Measurements from ENCODE around the gene PLEKHS1. TPM values are rescaled to one million over a fixed set of nuclear protein-coding genes. Genes with fewer than 3 reads are reported as not detected.

The PLEKHS1 gene
- total and polyA plus RNA-seq, 8 donors, result 6.0 to 44.6 (median 16.1) TPM

DNA sequence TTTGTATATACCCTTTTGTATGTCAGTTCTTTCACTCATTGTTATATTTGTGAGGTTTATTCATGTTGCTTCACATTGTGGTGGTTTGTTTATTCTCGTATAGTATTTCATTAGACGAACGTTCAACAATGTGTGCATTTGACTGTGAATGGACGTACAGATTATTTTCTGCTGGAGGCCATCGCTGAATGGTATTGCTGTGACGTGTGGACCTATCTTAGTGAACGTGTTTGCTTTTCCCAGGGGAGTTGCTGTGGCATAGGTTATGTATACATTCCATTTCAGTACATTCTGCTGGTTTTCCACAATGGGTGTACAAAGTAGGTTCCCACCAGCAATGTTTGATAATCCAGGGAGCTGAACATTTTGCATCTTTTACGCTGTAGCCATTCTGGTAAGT lies 31.1 kb upstream of the PLEKHS1 start:
- Histone ChIP-seq H3K4me1 (no peaks in the 10 kb centered on the region), H3K4me3 (no peak overlapping the region), H3K27me3 (no peaks in the 10 kb centered on the region), H3K9me3 (no peaks in the 10 kb centered on the region), H3K27ac (no peak overlapping the region), H3K36me3 (peaks cover 0 to 37% (median 3%) of the 10 kb centered on the region in 3 donors)
- WGBS, 2 donors, result 87 to 89% methylated on average over 8 of the region's 8 CpGs
- FAIRE-seq (no peak), DNase-seq (no peak), ATAC-seq (no peak)
- intact Hi-C loops (cut with DNase I), result no loop called here
- TF ChIP-seq, protein P1, sequence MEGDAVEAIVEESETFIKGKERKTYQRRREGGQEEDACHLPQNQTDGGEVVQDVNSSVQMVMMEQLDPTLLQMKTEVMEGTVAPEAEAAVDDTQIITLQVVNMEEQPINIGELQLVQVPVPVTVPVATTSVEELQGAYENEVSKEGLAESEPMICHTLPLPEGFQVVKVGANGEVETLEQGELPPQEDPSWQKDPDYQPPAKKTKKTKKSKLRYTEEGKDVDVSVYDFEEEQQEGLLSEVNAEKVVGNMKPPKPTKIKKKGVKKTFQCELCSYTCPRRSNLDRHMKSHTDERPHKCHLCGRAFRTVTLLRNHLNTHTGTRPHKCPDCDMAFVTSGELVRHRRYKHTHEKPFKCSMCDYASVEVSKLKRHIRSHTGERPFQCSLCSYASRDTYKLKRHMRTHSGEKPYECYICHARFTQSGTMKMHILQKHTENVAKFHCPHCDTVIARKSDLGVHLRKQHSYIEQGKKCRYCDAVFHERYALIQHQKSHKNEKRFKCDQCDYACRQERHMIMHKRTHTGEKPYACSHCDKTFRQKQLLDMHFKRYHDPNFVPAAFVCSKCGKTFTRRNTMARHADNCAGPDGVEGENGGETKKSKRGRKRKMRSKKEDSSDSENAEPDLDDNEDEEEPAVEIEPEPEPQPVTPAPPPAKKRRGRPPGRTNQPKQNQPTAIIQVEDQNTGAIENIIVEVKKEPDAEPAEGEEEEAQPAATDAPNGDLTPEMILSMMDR (IDR thresholded peaks at IDR 0.05), result no peak

- DNase-seq (no peak), ATAC-seq (no peak), FAIRE-seq (no peak)
- H3K9me3 ChIP-seq, result no peaks in the 10 kb centered on the region
- H3K27ac ChIP-seq, result no peak overlapping the region
- H3K36me3 ChIP-seq, result peaks cover 0 to 19% (median 17%) of the 10 kb centered on the region in 3 donors
- H3K4me3 ChIP-seq, result no peak overlapping the region
- intact Hi-C loops (cut with DNase I), result no loop called here
- no peaks in the 10 kb centered on the region for H3K27me3 ChIP-seq
- whole genome bisulfite sequencing, 2 donors, result 91 to 92% methylated on average over 9 of the region's 9 CpGs
- H3K4me1 ChIP-seq, result peaks cover 6 to 19% (median 9%) of the 10 kb centered on the region in 3 donors
- TF ChIP-seq, protein P1 (IDR thresholded peaks at IDR 0.05), result no peak
These were observed 19.2 kb upstream of the PLEKHS1 start for GRCh38 chr10:113732160-113732881.

- intact Hi-C loops (cut with DNase I), result no loop called here
- TF ChIP-seq, protein P1 (IDR thresholded peaks at IDR 0.05), result no peak
- ATAC-seq (no peak), DNase-seq (no peak), FAIRE-seq (no peak)
- 79% methylated on average over 4 of the region's 4 CpGs for WGBS, 2 donors
- no peaks in the 10 kb centered on the region for H3K9me3 ChIP-seq
- H3K27me3 ChIP-seq, result no peaks in the 10 kb centered on the region
- no peak overlapping the region for H3K27ac ChIP-seq
- peaks cover 6 to 19% (median 9%) of the 10 kb centered on the region in 3 donors for H3K4me1 ChIP-seq
- no peak overlapping the region for H3K4me3 ChIP-seq
- peaks cover 0 to 17% (median 16%) of the 10 kb centered on the region in 3 donors for H3K36me3 ChIP-seq
These were observed 18.5 kb upstream of the PLEKHS1 start for GRCh38 chr10:113732966-113733365.

DNA sequence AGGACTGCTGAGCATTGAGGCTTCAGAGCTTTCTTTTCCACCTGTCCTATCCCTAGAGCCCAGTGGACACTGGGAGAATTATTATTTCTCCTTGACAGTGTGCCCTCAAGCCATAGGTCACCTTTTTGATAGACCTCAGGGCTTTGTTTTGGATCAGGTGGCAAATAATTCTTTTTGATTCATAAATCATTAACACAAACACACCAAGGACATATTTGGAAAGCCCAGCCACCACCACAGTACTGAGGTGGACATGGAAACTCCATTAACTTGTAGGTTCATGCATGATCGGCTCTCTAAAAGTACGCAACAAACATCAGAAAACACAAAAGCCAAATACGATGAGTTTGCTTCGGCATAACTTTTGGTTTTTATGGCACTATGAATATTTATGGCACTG lies 17.8 kb upstream of the PLEKHS1 start:
- DNase-seq, result no peak
- no peak for FAIRE-seq
- WGBS, 2 donors, result 58 to 71% methylated on average over 4 of the region's 4 CpGs
- TF ChIP-seq, protein P1 (IDR thresholded peaks at IDR 0.05), result no peak
- Histone ChIP-seq H3K4me1 (peaks cover 6 to 19% (median 9%) of the 10 kb centered on the region in 3 donors), H3K4me3 (no peak overlapping the region), H3K27ac (peak overlapping the region in 1 of 4 donors; percentile 10), H3K27me3 (no peaks in the 10 kb centered on the region), H3K9me3 (no peaks in the 10 kb centered on the region), H3K36me3 (peaks cover 0 to 13% (median 12%) of the 10 kb centered on the region in 3 donors)
- peak; percentile 46 to 74 (median 61) for ATAC-seq
- intact Hi-C loops (cut with DNase I), result no loop called here

DNA sequence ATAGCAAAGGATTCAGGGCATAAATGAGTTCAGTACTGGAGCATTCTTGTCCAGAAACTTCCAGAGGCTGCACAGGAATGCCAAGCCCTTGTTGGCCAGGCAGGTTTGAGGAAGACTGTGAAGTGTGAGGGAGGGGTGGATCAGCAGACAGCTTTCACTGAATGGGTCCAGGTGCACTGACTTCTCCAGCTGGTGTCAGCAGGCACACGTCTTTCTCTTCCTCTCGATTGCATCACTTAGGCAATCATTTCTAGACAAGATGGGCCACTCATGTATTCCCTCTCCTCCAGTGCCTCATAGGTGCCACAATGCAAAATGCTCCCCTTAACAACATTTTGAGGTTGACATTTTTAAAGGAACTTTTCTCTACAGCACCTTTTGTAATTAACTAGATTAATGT lies 15.6 kb upstream of the PLEKHS1 start:
- peak; percentile 32 to 82 (median 62) for ATAC-seq
- Histone ChIP-seq H3K4me1 (peaks cover 6 to 19% (median 9%) of the 10 kb centered on the region in 3 donors), H3K27me3 (no peaks in the 10 kb centered on the region), H3K4me3 (no peak overlapping the region), H3K36me3 (no peaks in the 10 kb centered on the region), H3K27ac (peak overlapping the region in 2 of 4 donors; percentile 35 to 47), H3K9me3 (no peaks in the 10 kb centered on the region)
- TF ChIP-seq, protein P1 (IDR thresholded peaks at IDR 0.05), result no peak
- 3% methylated on average over 2 of the region's 2 CpGs for WGBS, 2 donors
- DNase-seq, result peak in 1 of 6 donors; percentile 22
- intact Hi-C loops (cut with DNase I), result no loop called here
- FAIRE-seq, result no peak

Measured in pancreas (tissue), 10 donors.